Neuronal stem cell (in vitro differentiated cells): ENCODE measurements around the gene WDR35.
"Not testable (repeated sequence)": the region's sequence is repeated elsewhere in the genome, so short reads cannot be mapped to it uniquely, and the experiment has no call there.

Source experiments
- DNase-seq: peaks from one replicate; pipeline ENCODE4 v3.0.0-alpha.2; 2013; ENCODE audit warnings: low spot score
- H2AFZ ChIP-seq: one replicate; pipeline ENCODE4 v1.6.1; 2013; ENCODE audit warnings: mild to moderate bottlenecking, low read length, inconsistent platforms
- H2AK5ac ChIP-seq: 2 replicates; pipeline ENCODE4 v1.6.1; 2013; ENCODE audit warnings: low read depth, mild to moderate bottlenecking, inconsistent platforms, low read length, moderate library complexity, mixed read lengths
- H2BK120ac ChIP-seq: 2 replicates; pipeline ENCODE4 v1.6.1; 2013; ENCODE audit warnings: low read depth, mild to moderate bottlenecking, inconsistent platforms, low read length, moderate library complexity, mixed read lengths
- H2BK12ac ChIP-seq: one replicate; pipeline ENCODE4 v1.6.1; 2013; ENCODE audit warnings: low read length, inconsistent platforms
- H2BK15ac ChIP-seq: 2 replicates; pipeline ENCODE4 v1.6.1; 2013; ENCODE audit warnings: mild to moderate bottlenecking, low read length, inconsistent platforms, mixed read lengths
- H2BK5ac ChIP-seq: one replicate; pipeline ENCODE4 v1.6.1; 2013; ENCODE audit warnings: inconsistent platforms, mild to moderate bottlenecking, low read length, moderate library complexity
- H3K14ac ChIP-seq: one replicate; pipeline ENCODE4 v1.6.1; 2013; ENCODE audit warnings: low read length, inconsistent platforms
- H3K18ac ChIP-seq: 2 replicates; pipeline ENCODE4 v1.6.1; 2013; ENCODE audit warnings: low read length, inconsistent platforms
- H3K23ac ChIP-seq: 2 replicates; pipeline ENCODE4 v1.6.1; 2013; ENCODE audit warnings: low read depth, mild to moderate bottlenecking, mixed read lengths, low read length, inconsistent platforms; ENCODE audit not compliant: poor library complexity
- H3K27ac ChIP-seq: replicated peaks from 3 replicates; pipeline ENCODE4 v1.5.1; 2013; ENCODE audit warnings: low read length, inconsistent platforms
- H3K27me3 ChIP-seq, 3 experiments: 2 replicates each; pipeline ENCODE4 v1.6.1; 2013; ENCODE audit warnings: low read length in 3 of 3, mild to moderate bottlenecking in 2 of 3, inconsistent platforms in 1 of 3, low read depth in 1 of 3, mixed read lengths in 1 of 3, moderate library complexity in 1 of 3; ENCODE audit not compliant: control insufficient read depth in 3 of 3, insufficient read depth in 3 of 3
- H3K36me3 ChIP-seq, 2 donors: replicated peaks in 1 of 2; 2 replicates each; pipeline ENCODE4 v1.6.1; 2013; ENCODE audit warnings: low read length in 2 of 2; ENCODE audit not compliant: control insufficient read depth in 2 of 2, insufficient read depth in 2 of 2
- H3K4ac ChIP-seq: 2 replicates; pipeline ENCODE4 v1.6.1; 2013; ENCODE audit warnings: inconsistent platforms, mild to moderate bottlenecking, low read length, moderate library complexity
- H3K4me1 ChIP-seq, 2 donors: 1 replicate in 1 of 2; 2 replicates in 1 of 2; pipeline ENCODE4 v1.6.1; 2013; ENCODE audit warnings: low read length in 2 of 2, low read depth in 1 of 2; ENCODE audit not compliant: control insufficient read depth in 2 of 2, insufficient read depth in 1 of 2
- H3K4me2 ChIP-seq: one replicate; pipeline ENCODE4 v1.6.1; 2013; ENCODE audit warnings: mild to moderate bottlenecking, low read length, inconsistent platforms; ENCODE audit not compliant: insufficient read depth, poor library complexity, severe bottlenecking
- H3K4me3 ChIP-seq, 2 donors: 2 replicates each; pipeline ENCODE4 v1.5.1; 2013; ENCODE audit warnings: low read length in 2 of 2, mild to moderate bottlenecking in 2 of 2, inconsistent platforms in 1 of 2, moderate library complexity in 1 of 2
- H3K79me1 ChIP-seq: one replicate; pipeline ENCODE4 v1.6.1; 2013; ENCODE audit warnings: low read depth, mild to moderate bottlenecking, inconsistent platforms, low read length, moderate library complexity
- H3K9ac ChIP-seq: one replicate; pipeline ENCODE4 v1.6.1; 2013; ENCODE audit warnings: mild to moderate bottlenecking, low read depth, low read length, inconsistent platforms; ENCODE audit not compliant: poor library complexity
- H3K9me3 ChIP-seq, 2 donors: replicated peaks in 1 of 2; 2 replicates each; pipeline versions ENCODE3 to v1.6.1; 2013; ENCODE audit warnings: low read length in 2 of 2, mild to moderate bottlenecking in 2 of 2, inconsistent platforms in 1 of 2, low read depth in 1 of 2, mixed read lengths in 1 of 2, moderate library complexity in 1 of 2; ENCODE audit not compliant: control insufficient read depth in 2 of 2, insufficient read depth in 1 of 2
- H4K8ac ChIP-seq: one replicate; pipeline ENCODE4 v1.6.1; 2013; ENCODE audit warnings: low read depth, mild to moderate bottlenecking, inconsistent platforms, low read length, moderate library complexity
- H4K91ac ChIP-seq: one replicate; pipeline ENCODE4 v1.6.1; 2013; ENCODE audit warnings: low read length, low read depth, mild to moderate bottlenecking, inconsistent platforms; ENCODE audit not compliant: poor library complexity
- WGBS, 2 donors: extraction: QIAGEN DNeasy Blood & Tissue Kit; methylation state at CpG; one replicate each; pipeline ENCODE4 v1.1.7; 2013; ENCODE audit warnings: missing lambda C conversion rate in 2 of 2, mixed read lengths in 1 of 2; ENCODE audit not compliant: insufficient read length in 2 of 2, insufficient replicate concordance in 1 of 2; ENCODE audit errors: extremely low coverage in 2 of 2; 5-methylcytosine and 5-hydroxymethylcytosine counted together

The WDR35 gene

DNA sequence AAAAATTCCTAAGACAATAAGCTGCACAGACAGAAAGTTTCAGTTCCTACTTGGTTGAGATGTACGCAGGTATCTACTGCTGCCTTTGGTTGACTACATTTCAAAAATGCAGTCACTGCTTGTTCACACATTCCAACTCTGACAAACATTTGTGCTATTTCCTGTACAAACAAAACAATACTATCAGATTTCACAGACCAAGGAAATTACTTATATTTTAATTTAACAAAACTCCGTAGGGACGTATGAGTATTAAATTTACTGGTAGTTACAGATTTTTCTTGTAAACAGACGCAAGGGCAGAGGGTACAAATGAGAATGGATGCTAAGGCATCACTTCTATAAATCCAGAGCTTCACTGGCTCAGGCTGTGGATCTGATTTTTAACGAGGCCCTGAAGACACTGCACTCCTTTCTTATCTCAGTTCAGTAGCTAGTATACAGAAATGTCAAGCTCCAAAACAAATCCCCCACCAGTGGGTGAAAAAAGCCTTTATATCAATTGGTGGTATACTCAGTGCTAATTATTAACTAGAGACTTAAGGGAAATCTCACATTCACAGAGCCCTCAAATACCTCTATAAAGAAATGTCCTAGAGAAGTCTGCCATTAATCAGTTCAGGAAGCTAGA is 56.4 kb downstream of the WDR35 start:
- no peak overlapping the region for H3K23ac ChIP-seq

DNA sequence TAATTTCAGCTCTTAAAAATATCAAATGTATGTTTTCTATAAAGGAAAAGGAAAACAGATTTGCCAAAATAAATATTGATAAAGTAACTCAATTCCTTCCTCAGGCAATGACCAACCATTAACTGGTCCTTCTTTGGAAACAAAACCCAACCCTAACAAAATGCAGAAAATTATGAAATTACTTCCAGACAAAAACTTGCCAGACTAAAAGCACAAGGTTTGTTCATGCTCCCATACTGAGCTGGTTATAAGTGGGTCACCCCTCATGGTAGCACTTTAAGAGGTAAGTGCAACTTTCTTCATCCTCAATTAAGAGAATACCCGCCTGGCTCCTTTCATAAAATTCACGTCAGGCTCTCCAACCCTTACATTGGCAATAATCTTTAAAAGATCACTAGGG is 57.0 kb downstream of the WDR35 start:
- no CpG with 5 or more reads among the region's 2 CpGs for WGBS, 2 donors
- no peak overlapping the region for H3K23ac ChIP-seq
- no peaks in the 10 kb centered on the region for H3K79me1 ChIP-seq
- H3K9me3 ChIP-seq: peaks cover 5 to 18% of the 10 kb centered on the region in 2 donors
- no peak overlapping the region for H2AFZ ChIP-seq
- no peak overlapping the region for H2BK120ac ChIP-seq
- no peaks in the 10 kb centered on the region for H3K27me3 ChIP-seq
- no peak overlapping the region for H2BK15ac ChIP-seq
- no peak overlapping the region for H3K4me3 ChIP-seq
- no peak overlapping the region for H3K4ac ChIP-seq
- peaks cover 10 to 97% of the 10 kb centered on the region in 2 donors for H3K36me3 ChIP-seq
- no peak overlapping the region for H2BK5ac ChIP-seq
- H3K18ac ChIP-seq: no peak overlapping the region
- no peak overlapping the region for H2AK5ac ChIP-seq
- no peak overlapping the region for H3K27ac ChIP-seq
- no peak for DNase-seq
- no peak overlapping the region for H3K14ac ChIP-seq
- H3K4me1 ChIP-seq: no peaks in the 10 kb centered on the region
- H3K4me2 ChIP-seq: no peak overlapping the region
- H4K8ac ChIP-seq: no peak overlapping the region
- H3K9ac ChIP-seq: no peak overlapping the region
- no peak overlapping the region for H2BK12ac ChIP-seq
- H4K91ac ChIP-seq: no peak overlapping the region

More for the DNA sequence above, 56.4 kb downstream of the WDR35 start:
- Histone ChIP-seq H2BK5ac (no peak overlapping the region), H3K18ac (no peak overlapping the region), H2BK120ac (no peak overlapping the region), H3K36me3 (peaks cover 10 to 97% of the 10 kb centered on the region in 2 donors), H3K14ac (no peak overlapping the region), H2AFZ (no peak overlapping the region), H3K4me1 (no peaks in the 10 kb centered on the region), H2BK12ac (no peak overlapping the region), H2AK5ac (no peak overlapping the region), H2BK15ac (no peak overlapping the region), H3K9me3 (peaks cover 5 to 13% of the 10 kb centered on the region in 2 donors), H3K27me3 (no peaks in the 10 kb centered on the region), H4K91ac (no peak overlapping the region), H3K79me1 (no peaks in the 10 kb centered on the region), H3K9ac (no peak overlapping the region), H3K4me2 (no peak overlapping the region), H4K8ac (no peak overlapping the region), H3K27ac (no peak overlapping the region), H3K4me3 (no peak overlapping the region), H3K4ac (no peak overlapping the region)
- WGBS, 2 donors: no CpG with 5 or more reads among the region's 5 CpGs
- no peak for DNase-seq

DNA sequence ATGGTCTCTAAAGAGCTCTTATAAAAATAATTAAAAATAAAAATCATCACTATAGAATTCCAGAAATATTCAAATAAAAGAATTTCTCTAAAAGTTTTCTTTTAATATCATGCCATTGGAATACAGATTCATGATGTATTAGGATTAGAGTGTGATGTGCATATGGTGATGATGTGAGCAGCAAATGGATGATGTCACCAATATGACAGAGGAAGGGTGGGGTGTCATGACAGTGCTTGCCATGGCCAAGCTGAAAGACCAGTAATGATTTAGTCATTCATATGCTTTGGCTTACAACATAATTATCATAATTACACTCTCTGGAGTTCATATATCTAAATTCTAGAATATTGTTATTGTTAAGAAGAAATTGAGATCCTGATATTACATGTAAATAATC is 60.7 kb downstream of the WDR35 start:
- Histone ChIP-seq H3K4me3 (no peak overlapping the region), H2BK5ac (no peak overlapping the region), H3K9me3 (peaks cover 5 to 23% of the 10 kb centered on the region in 2 donors), H2AFZ (no peak overlapping the region), H3K9ac (no peak overlapping the region), H3K18ac (no peak overlapping the region), H2AK5ac (no peak overlapping the region), H3K4ac (no peak overlapping the region), H3K27me3 (no peaks in the 10 kb centered on the region), H3K23ac (no peak overlapping the region), H3K27ac (no peak overlapping the region), H2BK120ac (no peak overlapping the region), H3K14ac (no peak overlapping the region), H3K36me3 (peaks cover 10 to 79% of the 10 kb centered on the region in 2 donors), H3K79me1 (no peaks in the 10 kb centered on the region), H4K91ac (no peak overlapping the region), H4K8ac (no peak overlapping the region), H2BK12ac (no peak overlapping the region), H3K4me1 (no peaks in the 10 kb centered on the region), H3K4me2 (no peak overlapping the region), H2BK15ac (no peak overlapping the region)
- DNase-seq: no peak

DNA sequence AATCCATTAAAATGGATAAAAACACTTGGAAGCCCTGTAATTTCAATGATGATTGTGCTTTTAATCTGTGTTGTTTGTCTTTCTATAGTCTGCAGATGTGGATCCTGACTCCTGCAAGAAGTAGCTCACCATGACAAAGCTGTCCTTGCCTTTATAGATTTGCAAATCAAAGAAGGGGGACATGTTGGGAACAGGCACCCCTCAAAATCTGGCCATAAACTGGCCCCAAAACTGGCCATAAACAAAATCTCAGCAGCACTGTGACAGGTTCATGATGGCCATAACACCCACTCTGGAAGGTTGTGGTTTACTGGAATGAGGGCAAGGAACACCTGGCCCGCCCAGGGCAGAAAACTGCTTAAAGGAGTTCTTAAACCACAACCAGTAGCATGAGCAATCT is 62.1 kb downstream of the WDR35 start:
- Histone ChIP-seq H3K36me3 (peaks cover 11 to 71% of the 10 kb centered on the region in 2 donors), H3K9me3 (peaks cover 5 to 23% of the 10 kb centered on the region in 2 donors)
- H4K91ac ChIP-seq, DNase-seq, H2AFZ ChIP-seq, H3K27me3 ChIP-seq, H3K4me1 ChIP-seq, H2BK5ac ChIP-seq, H4K8ac ChIP-seq, H3K14ac ChIP-seq, H3K4me3 ChIP-seq, H3K23ac ChIP-seq, H3K4ac ChIP-seq, H3K4me2 ChIP-seq, H3K9ac ChIP-seq, H2BK120ac ChIP-seq, H3K18ac ChIP-seq, H3K27ac ChIP-seq, H2BK12ac ChIP-seq, H2AK5ac ChIP-seq, H2BK15ac ChIP-seq, H3K79me1 ChIP-seq: not testable (repeated sequence)
- no CpG with 5 or more reads among the region's 1 CpG for WGBS, 2 donors
